Brain microvascular endothelial cell (primary cell): ENCODE measurements around the gene TMBIM1.
"Not testable (repeated sequence)": the region's sequence is repeated elsewhere in the genome, so short reads cannot be mapped to it uniquely, and the experiment has no call there.

Experiments
- DNase-seq: peaks from one replicate; pipeline ENCODE4 v3.0.0-alpha.2; 2020
- H3K27ac ChIP-seq: fragments of 250-450 bp; sonication (Bioruptor Pico); 2 replicates; pipeline ENCODE4 v1.5.1; 2020; ENCODE audit warnings: mild to moderate bottlenecking, moderate library complexity
- H3K27me3 ChIP-seq: fragments of 250-450 bp; sonication (Bioruptor Pico); replicated peaks from 2 replicates; pipeline ENCODE4 v1.5.1; 2020; ENCODE audit warnings: mild to moderate bottlenecking
- H3K36me3 ChIP-seq: fragments of 250-450 bp; sonication (Bioruptor Pico); replicated peaks from 2 replicates; pipeline ENCODE4 v1.5.1; 2020; ENCODE audit warnings: mild to moderate bottlenecking
- H3K4me3 ChIP-seq: 2 replicates; pipeline ENCODE4 v1.5.1; 2011; ENCODE audit warnings: low read depth, mild to moderate bottlenecking, control low read depth, low read length, moderate library complexity
- CTCF ChIP-seq: IDR thresholded peaks from 2 replicates; pipeline ENCODE4 v1.5.1; 2011; ENCODE audit warnings: low read depth, mild to moderate bottlenecking, moderate library complexity, low read length, control low read depth, inconsistent platforms; ENCODE audit errors: missing control alignments
- in situ Hi-C: cut with HindIII; loops from 2 replicates; pipeline ENCODE4 v1.10.0; 2017; ENCODE audit warnings: low sequenced_read_pairs, low pct_ligation_motif_present

Gene TMBIM1

GRCh38 chr2:218277921-218278320 lies 14.4 kb downstream of the TMBIM1 start:
- no peak for DNase-seq
- Histone ChIP-seq H3K36me3 (peaks cover 70% of the 10 kb centered on the region), H3K4me3 (no peak overlapping the region), H3K27me3 (no peaks in the 10 kb centered on the region), H3K27ac (no peak overlapping the region)
- in situ Hi-C loops = no loop called here
- TF ChIP-seq CTCF = no peak

DNA sequence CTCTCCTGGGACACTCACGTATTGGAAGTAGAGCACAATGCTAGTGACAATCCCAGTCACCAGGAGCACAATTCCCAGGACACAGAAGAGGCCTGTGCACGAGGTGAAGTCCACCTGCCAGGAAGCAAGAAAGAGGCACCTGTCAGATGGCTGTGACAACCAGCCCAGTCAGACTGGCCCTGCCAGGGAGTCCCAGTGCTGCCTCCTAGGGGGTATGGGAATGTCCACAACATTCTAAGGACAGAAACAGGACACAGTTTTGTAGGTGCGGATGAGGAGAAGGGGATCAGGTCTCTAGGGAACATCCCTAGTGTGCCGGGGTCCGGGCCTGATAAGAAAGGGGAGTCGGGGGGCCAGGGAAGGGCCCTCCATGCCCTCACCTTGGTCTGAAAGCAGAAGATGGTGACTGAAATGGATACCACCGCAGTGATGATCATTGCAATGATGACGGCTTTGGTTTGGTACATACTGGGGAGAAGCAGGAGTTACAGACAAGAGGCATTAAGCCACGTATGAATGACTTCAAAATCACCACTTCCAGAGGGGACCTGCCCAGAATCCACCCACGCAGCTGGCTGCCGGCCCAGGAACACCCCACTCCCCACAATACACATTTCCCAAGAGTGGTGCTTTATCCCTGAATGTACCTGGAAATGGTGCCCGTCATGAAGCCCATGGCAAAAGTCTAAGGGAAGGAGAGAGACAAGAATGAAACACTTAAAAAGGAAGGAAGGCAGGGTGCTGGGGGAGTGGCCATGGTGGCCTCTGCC lies 15.1 kb downstream of the TMBIM1 start:
- H3K27ac ChIP-seq = no peak overlapping the region
- H3K36me3 ChIP-seq = peaks cover 71% of the 10 kb centered on the region
- DNase-seq = no peak
- H3K4me3 ChIP-seq = no peak overlapping the region
- in situ Hi-C loops = no loop called here
- H3K27me3 ChIP-seq = no peaks in the 10 kb centered on the region
- peak; percentile 36 for TF ChIP-seq CTCF

- H3K27ac ChIP-seq = no peak overlapping the region
- DNase-seq = no peak
- peaks cover 64% of the 10 kb centered on the region for H3K36me3 ChIP-seq
- TF ChIP-seq CTCF = no peak
- H3K27me3 ChIP-seq = no peaks in the 10 kb centered on the region
- no peak overlapping the region for H3K4me3 ChIP-seq
- in situ Hi-C loops = no loop called here
Measured at GRCh38 chr2:218275371-218276072, 16.8 kb downstream of the TMBIM1 start.

DNA sequence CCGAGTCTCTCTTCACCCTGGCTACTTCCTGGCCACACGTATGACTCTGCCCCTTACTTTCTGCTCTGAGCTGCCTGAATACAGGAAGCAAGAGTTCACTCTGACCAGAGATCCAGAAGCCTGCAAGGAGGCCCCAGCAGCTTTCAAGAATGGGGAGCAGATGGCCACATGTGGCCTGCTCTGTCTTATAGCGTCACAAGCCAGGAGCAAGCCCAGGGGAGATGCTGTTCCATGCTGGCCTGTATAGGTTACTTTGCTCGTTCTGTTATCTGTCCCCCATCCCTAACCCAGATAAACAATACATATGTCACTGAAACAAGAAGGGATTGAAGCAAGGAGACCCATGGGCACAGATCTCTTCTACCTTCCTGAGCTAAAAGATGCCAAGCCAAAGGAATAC lies 17.7 kb downstream of the TMBIM1 start:
- Histone ChIP-seq H3K4me3 (no peak overlapping the region), H3K27me3 (no peaks in the 10 kb centered on the region), H3K27ac (no peak overlapping the region), H3K36me3 (peaks cover 56% of the 10 kb centered on the region)
- in situ Hi-C loops = no loop called here
- DNase-seq = no peak
- no peak for TF ChIP-seq CTCF

- Histone ChIP-seq H3K4me3 (no peak overlapping the region), H3K27me3 (no peaks in the 10 kb centered on the region), H3K36me3 (peaks cover 49% of the 10 kb centered on the region), H3K27ac (no peak overlapping the region)
- in situ Hi-C loops = no loop called here
- no peak for DNase-seq
- TF ChIP-seq CTCF = no peak
Measured at GRCh38 chr2:218273908-218274249, 18.4 kb downstream of the TMBIM1 start.

- H3K27ac ChIP-seq, H3K4me3 ChIP-seq, H3K27me3 ChIP-seq, DNase-seq, in situ Hi-C loops: not testable (repeated sequence)
- H3K36me3 ChIP-seq = peaks cover 45% of the 10 kb centered on the region
Measured at GRCh38 chr2:218273214-218273907, 18.9 kb downstream of the TMBIM1 start.
